ENCODE results near the gene TP53TG5. TPM values are rescaled to one million over a fixed set of nuclear protein-coding genes. Genes with fewer than 3 reads are reported as not detected.

Gene TP53TG5
- total and polyA plus RNA-seq, 2 of the 8 experiments (the other 6 are each of a cell fraction or from before 2014, with no cell fraction given) = not detected

- H3K23me2 ChIP-seq (ENCODE audit: low read depth, low read length) = no peaks in the 10 kb centered on the region
- no peaks in the 10 kb centered on the region for H3K36me3 ChIP-seq (ENCODE audit: control insufficient read depth in 2 of 4, insufficient read depth in 4 of 4, low read length in 3 of 4)
- no peak overlapping the region for H2BK12ac ChIP-seq (ENCODE audit: low read depth, low read length)
- no peak overlapping the region for H3K4ac ChIP-seq (replicated peaks; ENCODE audit: insufficient read length, low read depth, low read length)
- H3K14ac ChIP-seq (ENCODE audit: insufficient read length) = no peak overlapping the region
- H3K4me2 ChIP-seq (ENCODE audit: insufficient read depth in 1 of 2, low read depth in 2 of 2, low read length in 2 of 2) = no peak overlapping the region
- H2BK20ac ChIP-seq (ENCODE audit: low read length) = no peak overlapping the region
- FAIRE-seq (no peak), DNase-seq (ENCODE audit: low read depth in 1 of 2, low spot score in 2 of 2) (no peak)
- H3K79me2 ChIP-seq (ENCODE audit: control insufficient read depth in 1 of 2, insufficient read depth in 2 of 2, low read length in 2 of 2) = no peaks in the 10 kb centered on the region
- no peak overlapping the region for H3K27ac ChIP-seq (ENCODE audit: low read depth, low read length)
- H4K5ac ChIP-seq (ENCODE audit: insufficient read length, low read depth, low read length) = no peak overlapping the region
- CTCF ChIA-PET (ENCODE audit: partially characterized antibody) = interaction anchor here (1.2 kb wide), 1 partner anchor 30 kb away, joined by 3 read pairs; no protein-coding TSS in a partner anchor
- no peak overlapping the region for H4K8ac ChIP-seq (ENCODE audit: extremely low read depth, insufficient read depth, low read length)
- no peak overlapping the region for H3K9ac ChIP-seq (replicated peaks in 1 of 4; ENCODE audit: extremely low read depth in 1 of 4, low read depth in 3 of 4, low read length in 3 of 4)
- H3K18ac ChIP-seq (ENCODE audit: extremely low read depth, low read length) = no peak overlapping the region
- WGBS, 2 experiments (ENCODE audit: extremely low coverage in 1 of 2, insufficient coverage in 1 of 2, insufficient read length in 1 of 2, insufficient replicate concordance in 2 of 2, low coverage in 1 of 2, low lambda C conversion rate in 2 of 2, missing lambda C conversion rate in 1 of 2) = 89% methylated on average over 1 of the region's 1 CpG; no CpG with 5 or more reads in 1 of the 2 experiments
- no peak overlapping the region for H3K23ac ChIP-seq (ENCODE audit: insufficient read length)
- H2BK15ac ChIP-seq (ENCODE audit: low read length) = no peak overlapping the region
- H3K56ac ChIP-seq (replicated peaks; ENCODE audit: insufficient read length, low read depth, low read length) = no peak overlapping the region
- no peak overlapping the region for H4K91ac ChIP-seq (replicated peaks; ENCODE audit: insufficient read length, low read length)
- H3K79me1 ChIP-seq (ENCODE audit: low read depth, low read length) = no peaks in the 10 kb centered on the region
- H2AK5ac ChIP-seq (ENCODE audit: low read depth, low read length) = no peak overlapping the region
- no peak overlapping the region for H2BK120ac ChIP-seq (replicated peaks; ENCODE audit: low read depth, low read length)
- H3K27me3 ChIP-seq (replicated peaks in 1 of 4; ENCODE audit: control insufficient read depth in 3 of 4, extremely low read depth in 1 of 4, insufficient read depth in 3 of 4, low read length in 3 of 4) = no peaks in the 10 kb centered on the region
- H2AFZ ChIP-seq (ENCODE audit: low read length) = no peak overlapping the region
- POLR2A ChIA-PET (ENCODE audit: partially characterized antibody) = no interaction called here
- H3K4me3 ChIP-seq (ENCODE audit: extremely low read depth in 1 of 4, insufficient read depth in 2 of 4, low read depth in 3 of 4, low read length in 4 of 4) = no peak overlapping the region
- no peaks in the 10 kb centered on the region for H3K4me1 ChIP-seq (replicated peaks in 1 of 4; ENCODE audit: control insufficient read depth in 3 of 4, insufficient read depth in 4 of 4, low read length in 3 of 4)
- no peaks in the 10 kb centered on the region for H4K20me1 ChIP-seq (replicated peaks in 1 of 2; ENCODE audit: control insufficient read depth in 1 of 2, insufficient read depth in 2 of 2, low read length in 2 of 2)
- no peak overlapping the region for H2BK5ac ChIP-seq (ENCODE audit: low read depth, low read length)
- peaks cover 15 to 22% of the 10 kb centered on the region in 2 experiments for H3K9me3 ChIP-seq (ENCODE audit: insufficient read depth in 2 of 2, low read depth in 1 of 2, low read length in 1 of 2)
- TF ChIP-seq TBP (IDR thresholded peaks at IDR 0.05; ENCODE audit: low read depth, low read length) (no peak), RNF2 (IDR thresholded peaks at IDR 0.05; ENCODE audit: borderline replicate concordance, low read depth, low read length, missing control alignments, poor library complexity, severe bottlenecking) (no peak), POU5F1 (IDR thresholded peaks at IDR 0.05; ENCODE audit: low read depth, low read length) (no peak), POLR2AphosphoS5 (IDR thresholded peaks at IDR 0.05; ENCODE audit: low read depth, low read length) (no peak), SIX5 (IDR thresholded peaks at IDR 0.05; ENCODE audit: low read depth, low read length) (no peak), BACH1 (IDR thresholded peaks at IDR 0.05; ENCODE audit: low read length) (no peak), SRF (IDR thresholded peaks at IDR 0.05; ENCODE audit: low read depth, low read length) (no peak), POLR2A (IDR thresholded peaks at IDR 0.05; ENCODE audit: control extremely low read depth in 1 of 2, low read depth in 2 of 2, low read length in 2 of 2) (no peak), TAF7 (optimal IDR thresholded peaks at IDR 0.05; ENCODE audit: borderline replicate concordance, low read depth, low read length) (no peak), SIRT6 (IDR thresholded peaks at IDR 0.05; ENCODE audit: low read length) (no peak), ATF2 (IDR thresholded peaks at IDR 0.05; ENCODE audit: low read length) (no peak), MAFK (IDR thresholded peaks at IDR 0.05; ENCODE audit: low read depth, low read length) (no peak)
These were observed 20.9 kb upstream of the TP53TG5 start for GRCh38 chr20:45399018-45399417.

Measured in H1 (cell line).